ENCODE data around the gene SCYL1.

DNA sequence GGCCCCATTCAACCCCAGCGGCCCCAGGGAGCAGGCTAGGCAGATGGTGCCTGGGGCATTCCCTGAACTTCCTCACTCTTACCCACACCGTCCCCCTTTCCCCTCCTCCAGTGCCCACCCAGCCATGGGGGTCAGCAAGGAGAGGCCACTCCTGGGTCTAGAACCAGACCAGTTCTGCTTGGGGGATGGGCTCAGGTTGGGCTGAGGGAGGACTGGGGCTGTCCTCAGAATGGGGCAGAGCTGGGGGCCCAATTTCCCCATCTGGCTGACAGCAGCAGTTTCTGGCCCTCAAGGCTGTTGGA, 12.4 kb downstream of the SCYL1 start:
- TF ChIP-seq, protein P1, sequence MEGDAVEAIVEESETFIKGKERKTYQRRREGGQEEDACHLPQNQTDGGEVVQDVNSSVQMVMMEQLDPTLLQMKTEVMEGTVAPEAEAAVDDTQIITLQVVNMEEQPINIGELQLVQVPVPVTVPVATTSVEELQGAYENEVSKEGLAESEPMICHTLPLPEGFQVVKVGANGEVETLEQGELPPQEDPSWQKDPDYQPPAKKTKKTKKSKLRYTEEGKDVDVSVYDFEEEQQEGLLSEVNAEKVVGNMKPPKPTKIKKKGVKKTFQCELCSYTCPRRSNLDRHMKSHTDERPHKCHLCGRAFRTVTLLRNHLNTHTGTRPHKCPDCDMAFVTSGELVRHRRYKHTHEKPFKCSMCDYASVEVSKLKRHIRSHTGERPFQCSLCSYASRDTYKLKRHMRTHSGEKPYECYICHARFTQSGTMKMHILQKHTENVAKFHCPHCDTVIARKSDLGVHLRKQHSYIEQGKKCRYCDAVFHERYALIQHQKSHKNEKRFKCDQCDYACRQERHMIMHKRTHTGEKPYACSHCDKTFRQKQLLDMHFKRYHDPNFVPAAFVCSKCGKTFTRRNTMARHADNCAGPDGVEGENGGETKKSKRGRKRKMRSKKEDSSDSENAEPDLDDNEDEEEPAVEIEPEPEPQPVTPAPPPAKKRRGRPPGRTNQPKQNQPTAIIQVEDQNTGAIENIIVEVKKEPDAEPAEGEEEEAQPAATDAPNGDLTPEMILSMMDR (conservative IDR thresholded peaks at IDR 0.05; ENCODE audit: low read length): no peak
- TF ChIP-seq EZH2phosphoT487 (IDR thresholded peaks at IDR 0.05; ENCODE audit: borderline replicate concordance, low read depth, low read length): no peak
